Effector memory CD4-positive, alpha-beta T cell (primary cell): ENCODE measurements around the gene ANAPC1.
"Not testable (repeated sequence)": the region's sequence is repeated elsewhere in the genome, so short reads cannot be mapped to it uniquely, and the experiment has no call there.

Experiments used
- DNase-seq, 3 donors: peaks; one replicate each; pipeline ENCODE4 v3.0.0-alpha.2; 2020
- H3K27ac ChIP-seq: 2 replicates; pipeline ENCODE4 v1.7.0; 2013; ENCODE audit warnings: mild to moderate bottlenecking, low read length, moderate library complexity; ENCODE audit not compliant: insufficient read depth, poor library complexity, severe bottlenecking
- H3K27me3 ChIP-seq: replicated peaks from 2 replicates; pipeline ENCODE4 v1.7.0; 2013; ENCODE audit warnings: mild to moderate bottlenecking, low read length; ENCODE audit not compliant: insufficient read depth, control insufficient read depth, poor library complexity, severe bottlenecking
- H3K36me3 ChIP-seq: 2 replicates; pipeline ENCODE4 v1.7.0; 2013; ENCODE audit warnings: mild to moderate bottlenecking, low read length, moderate library complexity; ENCODE audit not compliant: control insufficient read depth, insufficient read depth
- H3K4me1 ChIP-seq: 2 replicates; pipeline ENCODE4 v1.7.0; 2013; ENCODE audit warnings: low read length, mild to moderate bottlenecking; ENCODE audit not compliant: control insufficient read depth, insufficient read depth, poor library complexity, severe bottlenecking
- H3K4me3 ChIP-seq: 2 replicates; pipeline ENCODE4 v1.7.0; 2013; ENCODE audit warnings: low read length, low read depth, mild to moderate bottlenecking; ENCODE audit not compliant: insufficient read depth, poor library complexity, severe bottlenecking
- H3K9me3 ChIP-seq: 2 replicates; pipeline ENCODE4 v1.7.0; 2013; ENCODE audit warnings: mild to moderate bottlenecking, low read length, moderate library complexity; ENCODE audit not compliant: control insufficient read depth

The ANAPC1 gene

GRCh38 chr2:111919365-111919764 is 35.4 kb upstream of the ANAPC1 start:
- H3K27me3 ChIP-seq, result no peaks in the 10 kb centered on the region
- H3K4me1 ChIP-seq, result no peaks in the 10 kb centered on the region
- no peak overlapping the region for H3K4me3 ChIP-seq
- no peak overlapping the region for H3K27ac ChIP-seq
- no peaks in the 10 kb centered on the region for H3K36me3 ChIP-seq
- no peaks in the 10 kb centered on the region for H3K9me3 ChIP-seq
- DNase-seq, result no peak

GRCh38 chr2:111918383-111918806 is 34.4 kb upstream of the ANAPC1 start:
- H3K4me3 ChIP-seq, result no peak overlapping the region
- no peaks in the 10 kb centered on the region for H3K9me3 ChIP-seq
- H3K4me1 ChIP-seq, result no peaks in the 10 kb centered on the region
- no peaks in the 10 kb centered on the region for H3K36me3 ChIP-seq
- H3K27ac ChIP-seq, result no peak overlapping the region
- no peak for DNase-seq
- no peaks in the 10 kb centered on the region for H3K27me3 ChIP-seq

GRCh38 chr2:111917106-111917505 is 33.1 kb upstream of the ANAPC1 start:
- no peak overlapping the region for H3K4me3 ChIP-seq
- no peaks in the 10 kb centered on the region for H3K4me1 ChIP-seq
- H3K27ac ChIP-seq, result no peak overlapping the region
- H3K9me3 ChIP-seq, result no peaks in the 10 kb centered on the region
- no peaks in the 10 kb centered on the region for H3K27me3 ChIP-seq
- no peaks in the 10 kb centered on the region for H3K36me3 ChIP-seq
- no peak for DNase-seq

GRCh38 chr2:111912547-111912946 is 28.6 kb upstream of the ANAPC1 start:
- no peaks in the 10 kb centered on the region for H3K36me3 ChIP-seq
- no peaks in the 10 kb centered on the region for H3K27me3 ChIP-seq
- no peak for DNase-seq
- H3K4me1 ChIP-seq, result no peaks in the 10 kb centered on the region
- H3K4me3 ChIP-seq, result no peak overlapping the region
- H3K9me3 ChIP-seq, result no peaks in the 10 kb centered on the region
- H3K27ac ChIP-seq, result no peak overlapping the region

- not testable (repeated sequence) for H3K27ac ChIP-seq, H3K9me3 ChIP-seq, DNase-seq, H3K36me3 ChIP-seq, H3K4me3 ChIP-seq, H3K4me1 ChIP-seq, H3K27me3 ChIP-seq
Observed at GRCh38 chr2:111911295-111911977, 27.4 kb upstream of the ANAPC1 start.

- no peaks in the 10 kb centered on the region for H3K27me3 ChIP-seq
- H3K9me3 ChIP-seq, result no peaks in the 10 kb centered on the region
- no peak overlapping the region for H3K4me3 ChIP-seq
- no peaks in the 10 kb centered on the region for H3K4me1 ChIP-seq
- no peaks in the 10 kb centered on the region for H3K36me3 ChIP-seq
- no peak for DNase-seq
- H3K27ac ChIP-seq, result no peak overlapping the region
Observed at GRCh38 chr2:111910609-111911277, 26.8 kb upstream of the ANAPC1 start.

GRCh38 chr2:111909997-111910396 is 26.0 kb upstream of the ANAPC1 start:
- not testable (repeated sequence) for DNase-seq, H3K27me3 ChIP-seq, H3K36me3 ChIP-seq, H3K4me1 ChIP-seq, H3K4me3 ChIP-seq, H3K27ac ChIP-seq, H3K9me3 ChIP-seq

GRCh38 chr2:111909079-111909478 is 25.1 kb upstream of the ANAPC1 start:
- DNase-seq, result no peak
- no peaks in the 10 kb centered on the region for H3K4me1 ChIP-seq
- H3K27me3 ChIP-seq, result no peaks in the 10 kb centered on the region
- H3K4me3 ChIP-seq, result no peak overlapping the region
- H3K9me3 ChIP-seq, result no peaks in the 10 kb centered on the region
- no peaks in the 10 kb centered on the region for H3K36me3 ChIP-seq
- H3K27ac ChIP-seq, result no peak overlapping the region

- no peaks in the 10 kb centered on the region for H3K27me3 ChIP-seq
- no peak overlapping the region for H3K27ac ChIP-seq
- H3K4me1 ChIP-seq, result no peaks in the 10 kb centered on the region
- H3K4me3 ChIP-seq, result no peak overlapping the region
- H3K9me3 ChIP-seq, result no peaks in the 10 kb centered on the region
- no peak for DNase-seq
- H3K36me3 ChIP-seq, result no peaks in the 10 kb centered on the region
Observed at GRCh38 chr2:111908578-111908977, 24.6 kb upstream of the ANAPC1 start.

GRCh38 chr2:111905990-111906735 is 22.2 kb upstream of the ANAPC1 start:
- H3K9me3 ChIP-seq, result no peaks in the 10 kb centered on the region
- no peak overlapping the region for H3K27ac ChIP-seq
- no peak for DNase-seq
- no peaks in the 10 kb centered on the region for H3K4me1 ChIP-seq
- H3K4me3 ChIP-seq, result no peak overlapping the region
- no peaks in the 10 kb centered on the region for H3K27me3 ChIP-seq
- no peaks in the 10 kb centered on the region for H3K36me3 ChIP-seq
